Peyer's patch (tissue), 4 donors: ENCODE results near the gene AKAP1.

Experiments used
- POLR2A ChIP-seq, 2 donors: fragments of 450-650 bp; IDR thresholded peaks; one replicate each; pipeline ENCODE4 v1.5.1; 2017; ENCODE audit warnings: antibody characterized with exemption in 2 of 2, mild to moderate bottlenecking in 2 of 2, moderate library complexity in 2 of 2
- TF ChIP-seq, protein P1 (sequence below), 6 experiments: fragments of 450-650 bp in 4 of 6; fragments of 200-600 bp in 2 of 6; sonication (generic) in 1 of 6; IDR thresholded peaks; one replicate each; pipeline ENCODE4 v1.5.1; 2017 to 2019; ENCODE audit warnings: antibody characterized with exemption in 6 of 6, mild to moderate bottlenecking in 3 of 6, moderate library complexity in 1 of 6

DNA sequence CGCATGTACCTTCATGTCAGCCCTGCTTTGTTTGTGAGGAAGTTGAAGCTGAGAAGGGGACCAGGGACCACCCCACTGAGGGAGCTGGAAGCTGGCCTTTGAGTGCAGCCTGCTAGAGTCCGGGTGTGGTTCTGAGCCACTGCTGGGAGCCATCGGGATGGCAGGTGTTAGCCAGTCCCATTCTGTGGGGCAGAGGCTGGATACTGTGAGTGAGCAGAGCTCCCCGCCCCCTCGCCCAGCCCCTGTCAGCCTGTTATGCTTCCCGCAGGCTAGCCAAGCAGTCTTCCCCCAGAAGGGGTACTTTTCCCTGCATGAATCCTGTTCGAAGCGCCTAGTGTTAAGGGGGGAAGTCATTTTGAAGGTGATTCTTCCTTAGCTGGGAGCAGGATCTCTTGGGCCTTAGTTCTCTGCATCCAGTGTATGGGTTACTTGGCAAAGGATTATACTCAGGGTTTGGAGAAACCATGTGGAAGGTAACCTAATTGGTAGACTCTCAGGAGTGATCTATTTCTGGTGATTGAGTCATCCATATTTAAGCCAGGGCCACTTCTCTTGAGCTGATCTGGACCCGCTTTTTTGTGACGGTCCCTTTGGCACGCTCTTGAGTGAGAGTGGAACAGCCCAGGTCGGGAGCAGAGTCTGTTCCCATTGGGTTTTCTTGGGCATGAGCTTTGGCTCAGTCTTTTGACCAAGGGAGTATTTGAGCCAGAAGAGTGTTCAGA is 23.8 kb downstream of the AKAP1 start:
- TF ChIP-seq POLR2A (IDR thresholded peaks at IDR 0.05): no peak
- TF ChIP-seq, protein P1, sequence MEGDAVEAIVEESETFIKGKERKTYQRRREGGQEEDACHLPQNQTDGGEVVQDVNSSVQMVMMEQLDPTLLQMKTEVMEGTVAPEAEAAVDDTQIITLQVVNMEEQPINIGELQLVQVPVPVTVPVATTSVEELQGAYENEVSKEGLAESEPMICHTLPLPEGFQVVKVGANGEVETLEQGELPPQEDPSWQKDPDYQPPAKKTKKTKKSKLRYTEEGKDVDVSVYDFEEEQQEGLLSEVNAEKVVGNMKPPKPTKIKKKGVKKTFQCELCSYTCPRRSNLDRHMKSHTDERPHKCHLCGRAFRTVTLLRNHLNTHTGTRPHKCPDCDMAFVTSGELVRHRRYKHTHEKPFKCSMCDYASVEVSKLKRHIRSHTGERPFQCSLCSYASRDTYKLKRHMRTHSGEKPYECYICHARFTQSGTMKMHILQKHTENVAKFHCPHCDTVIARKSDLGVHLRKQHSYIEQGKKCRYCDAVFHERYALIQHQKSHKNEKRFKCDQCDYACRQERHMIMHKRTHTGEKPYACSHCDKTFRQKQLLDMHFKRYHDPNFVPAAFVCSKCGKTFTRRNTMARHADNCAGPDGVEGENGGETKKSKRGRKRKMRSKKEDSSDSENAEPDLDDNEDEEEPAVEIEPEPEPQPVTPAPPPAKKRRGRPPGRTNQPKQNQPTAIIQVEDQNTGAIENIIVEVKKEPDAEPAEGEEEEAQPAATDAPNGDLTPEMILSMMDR (IDR thresholded peaks at IDR 0.05): no peak
